Measurements from ENCODE around the gene DBNDD1.
"Not testable (repeated sequence)": the region's sequence is repeated elsewhere in the genome, so short reads cannot be mapped to it uniquely, and the experiment has no call there.

Gene DBNDD1

DNA sequence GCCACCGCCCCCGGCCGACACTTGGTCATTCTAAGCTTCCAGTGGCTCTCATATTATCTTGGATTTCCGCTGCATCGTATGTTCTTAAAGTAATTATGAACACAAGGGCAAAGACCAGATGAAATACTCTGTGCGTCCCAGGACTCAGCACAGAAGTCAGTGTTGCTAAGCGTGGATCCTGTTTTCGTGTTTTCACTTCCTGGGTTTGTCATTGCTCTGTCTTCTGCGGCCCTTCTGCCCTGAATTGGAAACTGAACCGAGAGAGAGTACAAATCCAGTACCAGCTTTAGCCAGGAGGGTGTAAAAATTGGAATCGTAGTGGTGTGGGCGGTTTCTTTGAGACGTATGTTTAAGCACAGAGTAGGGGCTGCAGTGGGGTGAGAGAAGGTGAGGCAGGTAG is 32.7 kb downstream of the DBNDD1 start:
- no peak for DNase-seq

DNA sequence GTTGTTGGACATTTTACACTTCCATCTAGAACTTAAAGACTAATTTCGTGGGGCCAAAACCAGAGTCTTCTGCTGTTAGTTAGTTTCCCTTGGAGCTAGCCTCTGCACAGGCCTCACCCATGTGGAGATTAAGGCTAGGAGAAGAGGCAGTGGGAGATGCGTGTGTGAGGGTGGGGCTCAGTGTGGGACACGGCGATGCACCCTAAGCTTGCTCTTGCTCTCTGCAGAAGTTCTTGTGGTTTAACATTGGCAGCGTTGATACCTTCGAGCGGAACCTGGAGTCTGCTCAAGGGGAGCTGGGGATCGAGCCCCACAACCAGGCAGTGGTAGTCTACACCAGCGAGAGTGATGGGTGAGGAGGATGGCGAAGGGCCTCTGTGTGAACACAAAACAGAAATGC is 34.0 kb downstream of the DBNDD1 start:
- no peak for DNase-seq

DNA sequence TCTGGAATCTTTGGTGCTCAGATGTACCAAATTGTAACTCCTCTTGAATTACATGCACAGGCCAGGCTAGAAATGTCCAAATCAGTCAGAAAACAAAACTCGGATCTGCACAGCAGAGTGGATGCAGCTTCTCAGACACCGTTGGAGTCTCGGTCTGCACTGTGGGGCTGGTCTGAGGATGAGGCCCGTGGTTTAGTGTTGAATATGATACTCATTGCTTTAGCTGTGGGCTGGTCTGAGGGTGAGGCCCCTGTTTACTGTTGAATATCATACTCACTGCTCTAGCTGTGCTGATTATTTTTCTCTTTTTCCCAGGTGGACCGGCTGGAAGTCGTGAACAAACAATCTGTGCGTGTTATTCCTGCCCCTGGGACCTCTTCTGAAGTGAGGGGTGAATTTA is 35.0 kb downstream of the DBNDD1 start:
- DNase-seq = no peak

DNA sequence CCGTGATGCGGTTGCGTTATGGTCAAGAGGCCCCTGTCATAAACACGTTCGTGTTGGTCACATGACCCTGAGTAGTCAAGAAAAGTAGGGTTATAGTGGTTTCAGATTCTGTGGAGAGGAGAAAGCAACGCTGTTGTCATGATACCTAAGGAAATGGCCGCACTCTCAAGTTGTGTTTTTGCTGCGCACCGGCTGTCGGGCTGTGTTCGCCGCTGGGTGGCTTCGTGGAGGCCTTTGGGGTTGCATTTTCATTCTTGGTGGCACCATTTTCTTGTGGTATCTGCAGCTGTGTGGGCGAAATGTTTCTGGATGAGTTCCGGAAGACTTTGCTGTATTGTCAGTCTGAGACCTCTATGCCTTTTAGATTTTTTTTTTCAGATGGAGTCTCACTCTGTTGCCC is 35.7 kb downstream of the DBNDD1 start:
- no peak for DNase-seq

DNA sequence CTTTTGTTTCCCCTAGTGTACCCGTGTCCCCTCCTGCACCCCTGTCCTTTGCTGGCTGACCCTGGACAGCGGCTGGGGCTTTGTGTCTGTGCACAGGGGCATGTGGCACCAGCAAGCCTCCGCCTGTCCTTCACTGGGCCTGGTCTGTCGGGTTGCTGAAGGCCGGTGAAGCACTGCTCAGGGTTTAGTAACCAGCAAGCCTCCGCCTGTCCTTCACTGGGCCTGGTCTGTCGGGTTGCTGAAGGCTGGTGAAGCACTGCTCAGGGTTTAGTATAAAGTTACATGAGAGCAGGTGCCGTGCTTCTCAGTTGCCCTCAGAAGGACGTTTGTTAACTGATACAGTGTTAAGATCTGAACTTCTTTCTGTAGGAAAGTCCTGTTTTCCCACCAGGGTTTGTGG is 36.9 kb downstream of the DBNDD1 start:
- no peak for DNase-seq

DNA sequence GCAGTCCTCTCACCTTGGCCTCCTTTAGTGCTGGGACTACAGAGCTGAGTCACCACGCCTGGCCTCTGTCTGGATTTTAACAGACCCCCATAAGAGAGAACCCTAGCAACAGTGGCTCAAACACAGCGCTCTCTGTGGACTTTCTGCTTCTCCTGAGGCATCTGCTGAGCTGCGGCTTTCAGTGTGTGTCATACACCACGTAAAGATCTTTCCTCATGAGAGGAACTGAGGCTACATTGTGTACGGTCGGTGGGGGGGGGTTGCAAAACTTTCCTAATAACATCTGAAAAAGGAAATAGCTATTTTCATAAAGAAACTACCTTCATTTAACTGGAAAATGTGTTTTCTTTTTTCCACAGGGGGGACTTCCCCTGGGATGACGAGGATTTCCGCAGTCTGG is 37.8 kb downstream of the DBNDD1 start:
- peak; percentile 79 for DNase-seq

DNA sequence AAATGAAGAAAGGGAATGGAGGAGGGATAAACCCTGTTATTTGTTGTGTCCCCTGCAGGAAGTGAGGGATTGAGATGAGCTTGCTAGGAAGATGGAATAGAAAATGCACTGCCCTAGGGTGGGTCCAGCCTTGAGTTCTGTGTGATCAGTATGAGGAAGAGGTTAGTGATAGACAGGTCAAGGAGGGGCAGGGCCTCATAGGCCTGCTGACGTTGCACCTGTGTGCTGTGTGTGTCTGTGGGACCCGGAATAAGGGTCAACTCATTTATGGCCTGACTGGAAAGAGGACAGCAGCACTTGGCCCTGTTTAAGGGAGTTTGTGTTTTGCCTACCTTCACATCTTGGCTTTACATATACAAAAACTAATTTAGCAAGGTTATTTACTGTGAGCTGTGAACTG is 44.4 kb downstream of the DBNDD1 start:
- DNase-seq = no peak

DNA sequence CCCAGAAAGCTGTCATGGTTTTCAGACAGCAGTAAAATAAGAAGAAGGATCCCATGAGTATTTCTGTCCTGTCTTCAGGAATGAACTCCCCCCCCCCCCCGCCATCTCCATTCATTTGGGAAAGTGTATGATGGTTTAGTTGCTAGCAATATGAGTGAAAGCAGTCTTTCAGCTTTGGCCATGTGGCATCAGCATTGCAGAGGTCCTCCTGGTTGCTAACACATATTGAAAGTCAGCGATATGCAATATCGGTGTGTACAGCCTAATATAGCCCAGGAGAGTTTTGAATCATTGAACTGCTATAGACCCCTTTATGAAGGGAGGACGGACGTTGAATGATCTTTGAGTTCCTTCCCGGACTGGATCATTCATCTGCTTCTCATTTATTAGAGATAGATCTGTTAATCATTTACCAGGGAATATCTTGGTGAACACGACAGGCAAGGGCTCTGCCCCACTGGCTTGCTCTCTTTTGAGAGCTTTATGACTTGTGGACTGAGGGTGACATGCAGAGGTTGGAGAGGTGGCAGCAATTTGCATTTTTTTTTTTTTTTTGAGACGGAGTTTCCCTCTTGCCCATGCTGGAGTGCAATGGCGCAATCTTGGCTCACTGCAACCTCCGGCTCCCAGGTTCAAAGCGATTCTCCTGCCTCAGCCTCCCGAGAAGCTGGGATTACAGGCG is 45.5 kb downstream of the DBNDD1 start:
- DNase-seq = no peak

DNA sequence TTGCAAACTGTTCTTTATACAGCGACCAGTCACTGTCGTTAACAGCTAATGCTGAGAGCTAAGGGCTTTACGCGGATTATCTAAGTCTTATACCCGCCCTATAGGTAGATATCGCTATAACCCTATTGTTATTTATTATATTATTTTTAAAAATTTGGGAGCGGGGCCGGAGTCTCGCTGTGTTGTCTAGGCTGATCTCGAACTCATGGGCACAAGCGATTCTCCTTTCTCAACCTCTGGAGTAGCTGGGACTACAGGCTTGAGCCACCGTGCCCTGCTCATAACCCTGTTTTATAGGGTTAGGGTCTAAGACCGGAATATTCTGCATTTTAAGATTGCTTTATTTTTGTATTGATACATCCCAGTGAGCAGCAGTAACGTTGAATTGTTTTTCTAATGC is 46.0 kb downstream of the DBNDD1 start:
- DNase-seq = no peak

DNA sequence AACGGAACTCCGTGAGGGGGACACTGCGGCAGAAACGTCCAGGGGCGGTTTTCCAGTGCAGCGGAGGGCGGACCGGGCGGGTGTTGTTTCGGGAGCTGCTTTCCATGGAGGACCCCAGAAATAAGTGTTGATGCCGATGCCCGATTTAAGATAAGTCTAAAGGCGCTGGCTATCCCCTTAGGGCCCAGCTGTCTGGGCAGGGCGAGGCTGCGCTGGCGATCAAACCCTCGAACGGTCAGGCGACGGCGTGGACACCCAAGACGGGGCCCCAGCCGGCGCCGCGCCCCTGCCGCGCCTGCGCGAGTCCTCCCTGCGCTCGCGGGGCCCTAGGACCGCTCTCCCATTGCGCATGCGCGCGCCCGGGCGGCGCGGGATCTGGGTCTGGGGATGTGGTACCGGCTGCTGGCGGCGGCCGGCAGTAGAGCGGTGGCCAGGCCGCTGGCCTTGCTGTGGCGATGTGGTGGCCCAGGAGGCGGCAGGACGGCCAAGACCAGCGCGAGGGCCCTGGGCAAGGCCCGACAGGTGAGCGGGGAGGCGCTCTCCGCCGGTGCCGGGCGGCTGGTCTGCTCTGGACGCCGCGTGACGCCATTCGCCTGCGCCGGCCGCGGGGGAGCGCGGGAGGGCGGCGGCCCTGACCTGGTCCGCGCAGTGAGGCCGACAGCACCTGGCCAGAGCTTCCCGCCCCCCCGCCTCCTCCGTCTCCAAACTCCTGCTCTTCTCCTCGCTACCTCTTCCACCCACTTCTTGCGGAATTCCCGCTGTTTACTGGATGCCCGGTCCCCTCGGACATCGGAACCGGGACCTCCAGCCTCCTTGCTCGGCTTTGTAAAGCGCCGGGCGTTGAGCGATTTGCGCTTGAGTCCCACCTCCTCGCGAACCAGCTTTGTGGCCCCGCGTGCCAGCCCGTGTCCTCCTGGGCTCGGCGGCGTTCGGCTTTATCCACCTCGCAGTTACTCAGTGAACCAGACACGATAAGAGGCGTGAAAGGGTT is 46.7 kb downstream of the DBNDD1 start:
- peak; percentile 94 for DNase-seq

DNA sequence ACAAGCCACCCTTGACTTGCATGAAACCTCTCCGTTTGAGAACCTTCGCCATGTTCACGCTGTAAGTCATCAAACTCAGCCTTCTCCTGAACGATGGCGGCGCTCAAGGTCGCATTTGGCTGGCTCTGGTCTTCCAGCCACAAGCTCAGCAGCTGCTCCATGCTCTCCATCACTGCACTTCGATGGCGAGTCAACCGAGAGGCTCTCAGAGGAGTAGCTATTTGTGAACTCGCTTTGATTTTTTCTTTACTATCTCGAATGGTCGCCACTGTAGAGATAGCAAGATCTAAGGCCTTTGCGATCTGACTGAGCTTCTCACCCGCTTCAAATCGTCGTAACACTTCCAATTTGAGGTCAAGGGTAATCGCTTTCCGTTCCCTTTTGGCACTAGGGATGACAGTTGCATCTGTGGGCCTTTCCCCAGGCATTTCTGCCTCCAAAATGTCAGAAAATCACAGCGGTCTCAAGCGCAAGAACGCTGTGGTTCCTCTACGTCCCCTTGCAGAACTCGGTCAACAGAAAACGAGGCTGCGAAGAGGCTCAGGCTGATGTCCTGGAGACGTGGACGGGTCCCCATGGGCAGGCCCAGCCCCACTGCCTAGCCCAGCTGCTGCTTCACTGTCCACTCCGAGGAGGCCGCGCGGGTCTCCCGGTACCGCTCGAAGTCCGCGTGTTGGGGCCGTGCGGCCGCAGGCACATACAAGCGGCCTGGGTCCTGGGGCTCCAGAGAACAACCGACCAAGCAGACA is 47.6 kb downstream of the DBNDD1 start:
- DNase-seq = peak; percentile 7

DNA sequence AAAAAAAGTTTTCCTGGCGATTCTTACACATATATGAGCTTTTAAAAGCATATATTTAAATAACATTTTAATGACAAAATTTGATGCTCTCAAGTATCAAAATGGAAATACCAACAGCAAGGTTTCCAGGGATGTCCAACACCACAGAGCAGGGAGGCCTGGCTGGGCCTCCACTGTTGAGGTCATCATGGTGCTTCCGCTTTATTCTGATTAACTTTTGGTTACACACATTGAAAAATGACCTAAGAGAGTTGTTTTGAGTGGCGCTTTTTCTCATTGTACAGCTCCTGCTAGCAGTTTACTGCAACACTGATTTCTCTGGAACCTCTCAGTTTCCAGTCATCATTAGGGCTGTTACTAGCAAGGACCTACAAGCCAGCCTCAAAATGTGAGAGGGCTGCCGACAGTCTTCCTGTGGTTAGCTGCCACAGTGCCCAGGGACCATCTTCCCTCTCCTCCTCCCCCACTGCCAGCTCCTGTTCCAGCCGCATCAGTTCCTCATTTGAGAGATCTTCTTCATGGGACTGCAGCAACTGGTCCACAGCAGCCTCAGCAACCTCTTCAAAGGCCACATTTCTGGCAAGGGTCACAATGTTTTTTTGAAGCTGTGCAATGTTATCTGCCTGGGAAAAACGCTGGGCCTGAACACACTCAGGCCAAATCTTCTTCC is 49.4 kb downstream of the DBNDD1 start:
- DNase-seq = peak; percentile 62

DNA sequence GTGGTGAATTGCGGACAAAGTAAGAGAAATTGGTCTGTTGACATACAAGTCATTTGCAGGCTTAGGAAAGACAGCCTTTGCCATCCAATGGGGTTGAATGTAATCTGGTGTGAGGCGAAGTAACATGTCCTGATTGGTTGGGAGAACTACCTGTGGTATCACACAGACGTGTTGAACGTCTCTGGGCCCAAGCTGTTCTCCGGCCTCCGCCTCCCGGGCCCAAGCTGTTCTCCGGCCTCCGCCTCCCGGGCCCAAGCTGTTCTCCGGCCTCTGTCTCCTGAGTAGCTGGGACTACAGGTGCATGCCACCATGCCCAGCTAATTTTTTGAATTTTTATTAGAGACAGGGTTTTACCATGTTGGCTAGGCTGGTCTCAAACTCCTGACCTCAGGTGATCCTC is 51.2 kb downstream of the DBNDD1 start:
- DNase-seq = not testable (repeated sequence)

DNA sequence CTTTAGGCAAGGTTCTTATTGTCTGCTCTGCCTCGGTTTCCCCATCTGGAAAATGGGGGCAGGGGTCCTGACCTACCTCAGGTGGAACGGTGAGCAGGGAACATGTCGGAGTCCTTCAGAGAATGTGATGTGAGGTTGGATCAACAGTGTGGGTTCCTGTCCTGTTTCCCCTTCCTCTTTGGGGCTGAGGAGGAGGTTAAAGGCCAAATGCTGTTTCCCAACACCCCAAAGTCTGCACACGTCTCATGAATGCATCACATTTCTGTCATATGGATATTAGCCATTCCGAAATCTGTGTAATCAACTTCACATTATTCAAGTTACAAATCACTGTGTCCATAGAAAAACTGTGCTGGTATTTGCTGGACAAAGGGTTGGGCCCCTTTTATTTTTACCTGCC is 51.8 kb downstream of the DBNDD1 start:
- peak; percentile 84 for DNase-seq

DNA sequence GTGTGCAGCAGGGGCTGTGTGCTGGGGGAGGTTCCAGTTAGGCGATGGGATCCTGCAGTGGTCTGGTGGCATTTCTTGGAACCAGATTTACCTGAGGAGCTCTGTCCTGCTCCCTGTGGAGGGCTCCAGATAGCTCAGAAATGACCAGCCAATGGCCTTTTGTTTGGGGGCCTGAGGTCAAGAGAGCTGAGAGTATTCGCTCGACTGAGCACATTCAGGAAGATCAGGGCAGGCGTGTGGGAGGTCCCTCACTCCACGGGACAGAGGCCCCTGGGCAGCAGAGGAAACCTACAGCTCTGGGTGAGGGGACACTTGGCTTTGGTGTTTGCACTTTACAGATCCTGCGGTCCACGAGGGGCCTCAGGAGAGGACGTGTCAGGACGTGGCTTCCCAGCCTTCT is 52.5 kb downstream of the DBNDD1 start:
- no peak for DNase-seq

DNA sequence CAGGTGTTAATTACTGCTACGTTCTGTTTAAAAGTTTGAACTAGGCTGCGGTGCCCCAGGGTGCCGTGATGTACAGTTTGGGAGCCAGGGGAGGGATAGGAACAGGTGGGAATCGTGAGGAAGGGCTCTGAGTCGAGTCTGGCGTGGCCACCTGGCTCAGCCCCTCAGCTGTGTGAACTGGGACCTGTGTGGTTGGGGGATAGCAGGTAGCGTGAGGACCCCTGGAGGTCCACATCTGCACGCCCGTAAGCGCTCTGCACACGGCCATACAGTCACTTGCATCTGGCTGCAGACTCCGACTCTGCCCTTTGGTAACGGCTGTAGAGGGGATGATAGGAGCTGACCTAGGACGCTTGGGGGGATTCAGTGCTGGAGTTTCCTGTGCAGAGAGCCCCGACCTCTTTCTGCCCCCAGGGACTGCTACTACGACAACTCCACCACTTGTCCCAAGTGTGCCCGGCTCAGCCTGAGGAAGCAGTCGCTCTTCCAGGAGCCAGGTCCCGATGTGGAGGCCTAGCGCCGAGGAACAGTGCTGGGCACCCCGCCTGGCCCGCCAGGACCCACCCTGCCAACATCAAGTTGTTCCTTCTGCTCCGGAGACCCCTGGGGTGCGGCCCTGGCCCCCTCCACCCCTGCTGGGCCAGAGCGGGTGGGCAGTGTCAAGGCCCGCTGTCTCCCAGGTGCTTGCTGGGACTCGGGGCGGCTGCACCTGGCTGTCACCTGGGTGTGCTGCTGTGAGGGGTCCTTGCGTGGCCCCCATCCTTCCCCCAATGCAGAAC is 53.6 kb downstream of the DBNDD1 start:
- DNase-seq = no peak

DNA sequence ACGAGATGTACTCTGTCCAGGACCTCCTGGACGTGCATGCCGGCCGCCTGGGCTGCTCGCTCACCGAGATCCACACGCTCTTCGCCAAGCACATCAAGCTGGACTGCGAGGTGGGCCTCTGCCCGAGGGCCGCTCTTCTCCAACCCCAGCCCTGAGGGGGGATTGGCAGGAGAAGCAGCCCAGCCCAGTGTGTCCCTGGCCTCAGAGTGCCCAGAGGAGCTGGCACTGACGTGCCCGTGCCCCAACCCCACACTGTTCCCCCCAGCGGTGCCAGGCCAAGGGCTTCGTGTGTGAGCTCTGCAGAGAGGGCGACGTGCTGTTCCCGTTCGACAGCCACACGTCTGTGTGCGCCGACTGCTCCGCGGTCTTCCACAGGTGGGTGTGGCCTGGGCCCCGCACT is 55.1 kb downstream of the DBNDD1 start:
- no peak for DNase-seq

DNA sequence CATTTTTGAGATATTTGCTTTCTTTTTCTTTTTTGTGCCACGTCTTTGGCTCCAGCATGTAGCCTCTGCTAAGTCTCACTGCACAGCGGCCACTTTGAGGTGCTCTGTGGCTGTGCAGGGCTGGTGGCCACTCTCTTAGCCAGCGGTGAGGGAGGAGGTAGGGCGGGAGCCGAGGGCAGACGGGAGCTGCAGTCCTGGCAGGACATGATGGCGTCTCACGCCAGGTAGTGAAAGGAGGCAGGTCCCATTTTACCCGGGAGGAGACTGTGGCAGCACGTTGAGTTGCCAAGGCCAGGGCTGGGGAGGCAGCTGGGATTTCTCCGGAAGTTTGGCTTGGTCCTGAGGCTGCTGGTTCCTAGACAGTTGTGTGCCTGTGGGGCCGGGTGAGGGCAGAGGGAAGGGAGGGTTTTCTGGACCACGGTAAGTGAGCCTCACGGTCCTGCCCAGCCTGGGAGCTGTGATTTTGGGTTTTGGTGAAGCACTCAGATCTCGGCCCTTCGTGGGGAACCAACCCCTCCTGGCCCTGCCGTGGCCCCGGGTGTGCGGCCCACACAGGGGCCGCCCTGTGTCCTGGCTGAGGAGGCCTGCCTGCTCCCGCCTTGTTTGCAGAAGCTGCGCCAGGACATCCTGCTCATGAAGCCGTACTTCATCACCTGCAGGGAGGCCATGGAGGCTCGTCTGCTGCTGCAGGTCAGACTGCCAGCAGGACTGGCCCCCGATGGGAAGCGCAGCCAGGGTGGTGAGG is 56.3 kb downstream of the DBNDD1 start:
- no peak for DNase-seq

DNA sequence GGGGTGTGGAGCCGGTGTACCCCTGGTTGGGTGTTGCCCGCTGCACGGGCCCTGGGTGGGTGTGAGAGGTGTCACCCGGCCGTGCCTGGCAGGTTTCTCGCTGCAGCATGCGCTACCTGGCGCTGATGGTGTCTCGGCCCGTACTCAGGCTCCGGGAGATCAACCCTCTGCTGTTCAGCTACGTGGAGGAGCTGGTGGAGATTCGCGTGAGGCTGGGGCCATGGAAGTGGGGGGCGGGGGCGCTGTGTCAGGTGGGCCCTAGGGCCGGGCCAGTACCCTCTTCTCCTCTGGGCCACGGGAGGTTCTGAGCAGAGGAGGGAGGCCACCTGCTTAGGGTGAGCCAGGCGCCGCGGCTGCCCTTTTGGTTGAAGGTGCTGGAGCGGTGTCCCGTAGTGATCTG is 57.3 kb downstream of the DBNDD1 start:
- no peak for DNase-seq

DNA sequence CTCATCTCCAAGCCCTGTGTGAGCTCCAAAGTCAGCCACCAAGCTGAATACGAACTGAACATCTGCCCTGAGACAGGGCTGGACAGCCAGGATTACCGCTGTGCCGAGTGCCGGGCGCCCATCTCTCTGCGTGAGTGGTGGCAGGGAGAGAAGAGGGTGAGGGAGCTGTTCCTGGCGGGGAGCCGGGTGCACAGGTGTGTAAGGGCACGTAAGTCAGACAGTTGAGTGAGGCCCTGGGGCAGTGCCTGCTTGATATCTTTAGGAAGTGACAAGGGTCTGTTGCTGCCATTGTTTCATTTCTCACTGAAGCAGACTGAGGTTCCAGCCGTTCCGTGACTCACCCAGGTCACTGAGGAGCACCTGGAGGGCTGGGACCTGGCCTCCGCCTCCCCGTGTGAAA is 58.3 kb downstream of the DBNDD1 start:
- DNase-seq = no peak

DNA sequence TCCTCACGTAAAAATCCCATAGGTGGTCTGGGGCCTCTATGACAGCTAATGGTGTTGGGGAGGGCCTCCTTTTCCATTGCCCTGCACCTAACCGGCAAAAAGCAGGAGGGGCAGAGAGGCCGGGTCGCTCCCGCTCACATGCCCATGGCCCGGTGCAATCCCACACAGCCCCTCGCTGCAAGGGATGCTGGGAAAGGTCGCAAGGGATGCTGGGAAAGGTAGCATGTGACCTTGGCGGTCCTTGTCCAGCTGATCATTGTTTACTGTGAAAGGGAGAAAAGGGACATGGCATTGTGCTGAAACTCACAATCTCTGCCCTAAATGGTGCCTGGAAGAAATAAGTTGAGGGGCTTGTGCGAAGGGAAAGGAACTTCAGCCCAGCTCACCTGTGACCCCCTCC is 60.7 kb downstream of the DBNDD1 start:
- DNase-seq = no peak

Data from inflammatory macrophage treated with lipopolysaccharide for 4 hours (primary cell).